Ovary (tissue), 9 donors: ENCODE results near the gene ABHD12. TPM values are rescaled to one million over a fixed set of nuclear protein-coding genes. Genes with fewer than 3 reads are reported as not detected.
"Not testable (repeated sequence)": the region's sequence is repeated elsewhere in the genome, so short reads cannot be mapped to it uniquely, and the experiment has no call there.

Experiments
- DNase-seq, 5 donors: peaks; one replicate each; pipeline ENCODE4 v3.0.0-alpha.2; 2019 to 2020
- H3K27ac ChIP-seq, 2 donors: fragments of 200-600 bp; one replicate each; pipeline versions ENCODE4 v1.5.1 to v1.8.0; 2019 to 2022
- H3K27me3 ChIP-seq: fragments of 200-600 bp; one replicate; pipeline ENCODE4 v1.8.0; 2022
- H3K36me3 ChIP-seq: fragments of 200-600 bp; sonication (generic); one replicate; pipeline ENCODE4 v1.5.1; 2019
- H3K4me1 ChIP-seq: one replicate; pipeline ENCODE4 v1.8.1; 2013; ENCODE audit warnings: mild to moderate bottlenecking, moderate library complexity; ENCODE audit not compliant: insufficient read depth
- H3K4me3 ChIP-seq: fragments of 200-600 bp; sonication (generic); one replicate; pipeline ENCODE4 v1.5.1; 2017
- H3K9me3 ChIP-seq, 2 donors: fragments of 200-600 bp in 1 of 2; sonication (generic) in 1 of 2; one replicate each; pipeline versions ENCODE4 v1.5.1 to v1.8.1; 2013 to 2019; ENCODE audit warnings: mild to moderate bottlenecking in 1 of 2, moderate library complexity in 1 of 2
- EP300 ChIP-seq: sonication (generic); formaldehyde crosslinking; IDR thresholded peaks from one replicate; pipeline ENCODE4 v1.6.1; 2017; ENCODE audit warnings: antibody characterized with exemption
- POLR2A ChIP-seq: fragments of 450-650 bp; IDR thresholded peaks from one replicate; pipeline ENCODE4 v1.6.1; 2017; ENCODE audit warnings: antibody characterized with exemption, mild to moderate bottlenecking, moderate library complexity
- WGBS, 3 donors: extraction: QIAGEN DNeasy Blood & Tissue Kit in 1 of 3; methylation state at CpG; one replicate each; pipeline versions ENCODE4 v1.1.5 to v1.1.7; 2013 to 2017; 5-methylcytosine and 5-hydroxymethylcytosine counted together
- intact Hi-C, 4 donors: fragments of 100-400 bp; cut with DNase I; formaldehyde crosslinking; loops; one replicate each; pipeline versions ENCODE4 v1.11.0 to v1.15.1; 2022 to 2023
- polyA plus RNA-seq, 2 donors: library from polyadenylated mRNA; stranded (reverse); fragments of 200-250 nt in 1 of 2; fragments of 350-450 nt in 1 of 2; fragmentation: Illumina TruSeq in 1 of 2; extraction: RNeasy Lipid Tissue Mini Kit (QIAGEN cat#74804) in 1 of 2; gene quantifications; one replicate each; pipeline ENCODE4 v1.2.3, GENCODE V29; 2013 to 2014
- total RNA-seq, 7 donors: library from RNA; depleted of rRNA in 2 of 7; stranded (reverse); fragments of >200 nt in 2 of 7; fragmentation: NEBNext Ultra II Directional in 3 of 7; extraction: Animal tissue kit (Norgen Biotek cat#: 25700) in 3 of 7; gene quantifications; one replicate each; pipeline versions ENCODE4 v1.1.0 to v1.2.4, GENCODE V29; 2016 to 2023
- TF ChIP-seq, protein P1 (sequence below), 3 donors: fragments of 450-650 bp in 2 of 3; fragments of 200-600 bp in 1 of 3; IDR thresholded peaks; one replicate each; pipeline versions ENCODE4 v1.5.1 to v1.8.0; 2016 to 2022; ENCODE audit warnings: antibody characterized with exemption in 3 of 3, mild to moderate bottlenecking in 1 of 3
- donor health status: DM: no; HTN: no; CAD: no; lungs with moderate emphysema.
- donor health status: DM: no; HTN: no; CAD: no.
- donor health status: Bipolar disorder and iron deficiency.
- donor health status: DM: yes; HTN: yes; CAD: no.
- donor health status: DM: no; HTN: no; CAD: no.
- donor health status: DM: yes; HTN: yes; CAD: no.

The ABHD12 gene
- total and polyA plus RNA-seq, 9 donors, result 15.0 to 87.6 (median 37.6) TPM

DNA sequence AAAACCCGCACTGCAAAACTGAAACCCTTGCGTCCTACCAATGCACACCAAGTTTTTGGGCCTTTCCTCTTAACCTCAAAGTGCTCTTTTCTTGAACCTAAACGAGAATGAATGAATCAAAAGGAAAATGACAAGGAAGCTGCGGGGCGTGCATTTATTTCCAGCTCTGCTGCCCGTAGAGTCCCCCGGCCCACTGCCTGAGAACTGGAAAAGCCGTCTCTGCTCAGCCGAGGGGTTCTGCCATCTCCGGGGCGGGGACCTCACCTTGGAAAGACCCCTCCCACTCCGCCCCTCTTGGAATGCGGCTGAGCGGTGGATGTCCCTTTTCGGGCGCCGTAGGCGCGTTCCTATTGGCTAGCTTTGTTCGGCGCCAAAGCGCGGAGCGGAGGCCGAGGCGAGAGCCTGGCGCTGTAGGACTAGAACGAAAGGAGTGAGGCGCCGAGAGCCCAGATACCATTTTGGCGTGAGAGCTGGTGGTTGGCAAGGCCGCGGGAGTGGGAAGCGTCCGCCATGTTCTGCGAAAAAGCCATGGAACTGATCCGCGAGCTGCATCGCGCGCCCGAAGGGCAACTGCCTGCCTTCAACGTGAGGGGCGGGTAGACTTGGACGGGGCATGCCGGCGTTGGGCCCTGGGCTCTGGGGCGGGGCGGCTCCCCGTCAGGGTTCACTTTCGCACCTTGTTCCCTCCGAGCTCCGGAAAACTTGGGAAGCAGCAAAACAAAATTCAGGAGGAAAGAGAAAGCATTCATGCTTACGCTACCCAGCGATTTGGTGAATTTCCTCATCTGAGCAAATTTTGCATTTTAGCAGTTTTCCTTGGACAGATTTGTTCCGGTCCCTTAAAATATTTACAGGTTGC lies 16.9 kb upstream of the ABHD12 start, which contains the start of gene GINS1:
GINS1 (plus strand) TSS at position 363 of the 859 bp plus-strand sequence; CDS start at position 511, 148 bp downstream.
- Histone ChIP-seq H3K27me3 (no peaks in the 10 kb centered on the region), H3K4me3 (peak within 1 kb of the TSS; percentile 48), H3K27ac (no peak within 1 kb of the TSS), H3K9me3 (no peaks in the 10 kb centered on the region), H3K4me1 (no peaks in the 10 kb centered on the region), H3K36me3 (no peaks in the 10 kb centered on the region)
- intact Hi-C loops, result loop anchor here in 2 of 4 donors (10.0 kb wide), 2 partner anchors 343 to 413 kb away; partner anchors contain the start of gene APMAP (in 1 of the 2)
- 0 to 1% (median 0%) methylated on average over 56 of the region's 56 CpGs for WGBS, 3 donors
- peak; percentile 70 to 89 (median 83) for DNase-seq
- no peak for TF ChIP-seq EP300

DNA sequence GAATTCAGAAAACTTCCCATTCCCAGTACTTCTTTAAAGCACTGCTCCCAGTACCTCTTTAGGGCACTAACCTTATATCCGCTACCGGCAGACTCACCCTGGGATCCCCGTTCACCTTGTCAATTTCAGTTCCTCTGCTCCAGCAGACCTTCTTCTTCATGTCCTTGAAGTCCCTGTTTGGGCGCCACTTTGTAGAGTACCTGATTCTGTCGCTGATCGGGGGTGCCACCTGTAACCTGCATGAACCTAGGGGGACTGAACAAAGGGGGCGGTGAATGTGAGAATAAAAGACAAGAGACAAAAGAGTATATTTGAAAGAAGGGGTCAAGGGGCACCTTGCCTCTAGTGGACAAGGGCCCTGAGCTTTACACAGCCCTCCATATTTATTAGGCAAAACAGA lies 11.9 kb upstream of the ABHD12 start:
- intact Hi-C loops, result loop anchor here in 3 of 4 donors (5.0 to 10.0 kb wide), 3 partner anchors 338 to 408 kb away; partner anchors contain the start of gene APMAP (in 1 of the 3)
- Histone ChIP-seq H3K4me3 (no peak overlapping the region), H3K27me3 (no peaks in the 10 kb centered on the region), H3K9me3 (no peaks in the 10 kb centered on the region), H3K36me3 (no peaks in the 10 kb centered on the region), H3K4me1 (no peaks in the 10 kb centered on the region), H3K27ac (no peak overlapping the region)
- 96% methylated on average over 7 of the region's 7 CpGs for WGBS, 3 donors
- no peak for DNase-seq
- TF ChIP-seq POLR2A (no peak), EP300 (no peak)
- TF ChIP-seq, protein P1, sequence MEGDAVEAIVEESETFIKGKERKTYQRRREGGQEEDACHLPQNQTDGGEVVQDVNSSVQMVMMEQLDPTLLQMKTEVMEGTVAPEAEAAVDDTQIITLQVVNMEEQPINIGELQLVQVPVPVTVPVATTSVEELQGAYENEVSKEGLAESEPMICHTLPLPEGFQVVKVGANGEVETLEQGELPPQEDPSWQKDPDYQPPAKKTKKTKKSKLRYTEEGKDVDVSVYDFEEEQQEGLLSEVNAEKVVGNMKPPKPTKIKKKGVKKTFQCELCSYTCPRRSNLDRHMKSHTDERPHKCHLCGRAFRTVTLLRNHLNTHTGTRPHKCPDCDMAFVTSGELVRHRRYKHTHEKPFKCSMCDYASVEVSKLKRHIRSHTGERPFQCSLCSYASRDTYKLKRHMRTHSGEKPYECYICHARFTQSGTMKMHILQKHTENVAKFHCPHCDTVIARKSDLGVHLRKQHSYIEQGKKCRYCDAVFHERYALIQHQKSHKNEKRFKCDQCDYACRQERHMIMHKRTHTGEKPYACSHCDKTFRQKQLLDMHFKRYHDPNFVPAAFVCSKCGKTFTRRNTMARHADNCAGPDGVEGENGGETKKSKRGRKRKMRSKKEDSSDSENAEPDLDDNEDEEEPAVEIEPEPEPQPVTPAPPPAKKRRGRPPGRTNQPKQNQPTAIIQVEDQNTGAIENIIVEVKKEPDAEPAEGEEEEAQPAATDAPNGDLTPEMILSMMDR (IDR thresholded peaks at IDR 0.05), result no peak

DNA sequence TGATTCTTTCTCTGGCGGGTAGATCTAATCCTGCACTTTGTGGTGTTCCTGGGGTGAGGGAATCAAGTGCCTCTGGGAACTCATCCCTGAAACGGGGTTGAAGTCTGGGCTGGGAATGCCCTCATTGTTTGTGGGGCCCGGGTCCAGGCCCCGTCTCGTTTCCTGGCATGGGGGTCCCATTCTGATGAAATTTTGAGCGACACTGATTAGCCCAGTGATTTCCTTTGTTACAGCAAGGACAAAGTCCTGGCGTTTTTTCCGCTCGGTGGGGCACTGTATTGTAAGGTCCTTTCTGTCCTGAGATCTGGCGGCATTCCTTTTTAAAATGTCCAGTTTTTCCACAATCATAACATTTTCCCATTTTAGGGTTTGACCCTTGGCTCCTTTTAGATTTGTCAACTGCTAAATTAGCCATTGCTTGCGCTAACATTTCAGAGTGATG lies 9.7 kb upstream of the ABHD12 start:
- not testable (repeated sequence) for H3K4me3 ChIP-seq, H3K27ac ChIP-seq, DNase-seq, H3K4me1 ChIP-seq, H3K36me3 ChIP-seq, H3K9me3 ChIP-seq, H3K27me3 ChIP-seq
- 79 to 89% (median 79%) methylated on average over 11 of the region's 11 CpGs for WGBS, 3 donors
- intact Hi-C loops, result loop anchor here in 3 of 4 donors (5.0 to 10.0 kb wide), 3 partner anchors 336 to 406 kb away; partner anchors contain the start of gene APMAP (in 1 of the 3)

DNA sequence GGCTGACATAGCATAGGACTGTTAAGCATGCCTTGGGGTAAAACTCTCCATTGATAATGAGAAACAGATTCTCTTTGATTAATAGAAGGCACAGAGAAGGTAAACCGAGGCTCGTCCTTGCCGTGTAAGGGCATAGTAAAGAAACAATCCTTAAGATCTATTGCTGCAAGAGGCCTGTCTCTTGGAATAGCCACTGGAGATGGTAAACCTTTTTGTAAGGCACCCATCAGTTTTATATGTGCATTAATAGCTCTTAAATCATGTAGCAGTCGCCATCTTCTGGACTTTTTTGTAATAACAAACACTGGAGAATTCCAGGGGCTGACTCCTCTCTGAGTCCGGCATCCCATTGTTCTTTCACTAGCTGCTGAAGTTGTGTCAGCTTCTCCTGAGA lies 8.4 kb upstream of the ABHD12 start:
- no peaks in the 10 kb centered on the region for H3K36me3 ChIP-seq
- TF ChIP-seq POLR2A (no peak), EP300 (no peak)
- TF ChIP-seq, protein P1 (IDR thresholded peaks at IDR 0.05), result peak; percentile 29 to 50 (median 50)
- WGBS, 3 donors, result 6 to 13% (median 8%) methylated on average over 5 of the region's 5 CpGs
- H3K27ac ChIP-seq, result no peak overlapping the region
- H3K4me1 ChIP-seq, result no peaks in the 10 kb centered on the region
- H3K27me3 ChIP-seq, result no peaks in the 10 kb centered on the region
- DNase-seq, result peak in 1 of 5 donors; percentile 46
- H3K4me3 ChIP-seq, result no peak overlapping the region
- intact Hi-C loops, result loop anchor here (5.0 to 10.0 kb wide), 5 partner anchors 104 to 344 kb away; partner anchors contain the start of genes ENTPD6 (in 3 of the 4) and ACSS1 (in 1 of the 4)
- no peaks in the 10 kb centered on the region for H3K9me3 ChIP-seq

DNA sequence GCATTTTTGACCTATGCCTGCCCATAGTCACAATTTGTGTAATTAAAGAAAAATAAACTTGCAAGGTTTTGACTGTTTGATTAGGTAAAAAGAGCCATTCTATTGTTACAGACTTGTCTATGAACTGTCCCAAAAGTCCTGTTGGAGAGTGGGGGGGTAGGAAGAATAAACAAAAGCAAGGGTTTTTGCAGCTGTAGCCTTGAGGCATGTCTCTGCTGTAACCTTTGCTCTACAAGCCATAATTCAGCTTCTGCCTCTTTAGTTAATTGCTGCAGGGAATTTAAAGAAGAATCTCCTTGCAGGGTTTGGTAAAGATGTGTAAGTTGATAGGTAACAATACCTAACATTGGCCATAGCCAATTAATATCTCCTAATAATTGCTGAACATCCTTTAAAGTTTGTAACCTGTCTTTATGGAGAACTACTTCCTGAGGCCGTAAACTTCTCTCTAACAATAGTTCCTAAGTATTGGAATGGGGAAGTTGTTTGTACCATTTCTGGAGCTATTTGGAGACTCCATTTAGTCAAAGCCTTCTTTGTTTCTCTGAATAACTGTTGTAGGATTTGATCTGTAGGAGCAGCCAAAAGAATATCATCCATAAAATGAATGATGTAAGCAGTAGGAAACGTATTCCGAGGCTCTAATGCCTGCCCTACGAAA lies 7.9 kb upstream of the ABHD12 start:
- WGBS, 3 donors, result 49 to 58% (median 58%) methylated on average over 4 of the region's 4 CpGs
- Histone ChIP-seq H3K4me3 (no peak overlapping the region), H3K27me3 (no peaks in the 10 kb centered on the region), H3K9me3 (no peaks in the 10 kb centered on the region), H3K27ac (no peak overlapping the region), H3K36me3 (no peaks in the 10 kb centered on the region), H3K4me1 (no peaks in the 10 kb centered on the region)
- TF ChIP-seq EP300, result no peak
- TF ChIP-seq POLR2A, result no peak
- TF ChIP-seq, protein P1 (IDR thresholded peaks at IDR 0.05), result no peak
- intact Hi-C loops, result loop anchor here (5.0 to 10.0 kb wide), 5 partner anchors 104 to 344 kb away; partner anchors contain the start of genes ENTPD6 (in 3 of the 4) and ACSS1 (in 1 of the 4)
- no peak for DNase-seq
